SIG-M5 (cell line): ENCODE results near the gene TM4SF5.

Source experiments
- DNase-seq: peaks from one replicate; lab custom pipeline; 2025; lab: John Stamatoyannopoulos, UW

TM4SF5 gene

GRCh38 chr17:4747847-4748246, 23.8 kb upstream of the TM4SF5 start:
- no peak for DNase-seq

GRCh38 chr17:4748686-4749085, 23.0 kb upstream of the TM4SF5 start:
- DNase-seq = no peak

DNA sequence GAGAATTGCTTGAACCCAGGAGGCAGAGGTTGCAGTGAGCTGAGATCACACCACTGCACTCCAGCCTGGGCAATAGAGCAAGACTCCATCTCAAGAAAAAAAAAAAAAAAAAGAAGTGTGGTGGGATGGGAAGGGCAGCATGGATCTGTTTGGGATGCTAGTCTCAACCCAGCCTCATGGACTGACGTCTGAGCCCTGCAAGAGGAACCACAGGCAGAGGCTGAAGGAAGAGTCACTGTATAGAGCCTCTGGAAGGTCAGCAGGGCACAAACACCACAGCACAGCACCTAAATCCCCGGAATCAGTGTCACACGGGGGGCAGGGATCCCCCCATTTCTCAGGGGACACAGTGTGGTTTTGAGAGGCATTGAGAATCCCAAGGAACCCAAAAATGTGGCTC, 21.1 kb upstream of the TM4SF5 start:
- DNase-seq = no peak

DNA sequence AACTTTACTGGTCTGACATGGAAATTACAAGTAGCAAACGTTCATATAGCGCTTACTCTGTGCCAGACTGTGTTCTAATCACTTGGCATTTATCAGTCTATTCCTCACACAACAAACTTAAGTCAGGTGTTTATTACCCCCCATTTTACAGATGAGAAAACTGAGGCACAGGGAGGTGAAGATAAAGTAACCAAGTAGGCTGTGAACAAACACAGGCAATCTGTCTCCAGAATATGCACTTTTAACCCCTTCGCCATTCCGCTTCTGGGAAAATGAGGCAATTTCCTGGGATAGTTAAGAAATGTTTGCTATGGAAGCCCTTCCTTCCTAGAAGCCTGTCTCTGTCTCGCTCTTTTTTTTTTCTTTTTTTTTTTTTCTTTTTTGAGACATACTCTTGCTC, 19.8 kb upstream of the TM4SF5 start:
- DNase-seq = no peak

DNA sequence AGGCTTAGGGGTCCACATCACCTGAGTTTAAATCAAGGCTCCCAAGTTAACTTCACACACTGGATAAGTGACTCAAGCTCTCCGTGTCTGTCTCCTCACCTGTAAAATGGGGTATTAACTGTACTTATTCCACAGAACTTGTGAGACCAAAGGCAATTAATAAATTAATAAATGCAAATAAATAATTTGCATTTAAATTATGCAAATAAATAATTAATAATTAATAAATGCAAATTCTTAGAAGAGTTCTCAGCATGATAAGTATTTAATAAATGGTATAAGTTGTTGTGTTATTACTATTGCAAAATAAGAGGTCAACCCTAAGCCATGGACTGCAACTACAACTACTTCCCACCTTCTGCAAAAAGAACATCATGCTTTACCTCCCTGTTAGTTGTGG, 18.3 kb upstream of the TM4SF5 start:
- DNase-seq = no peak

DNA sequence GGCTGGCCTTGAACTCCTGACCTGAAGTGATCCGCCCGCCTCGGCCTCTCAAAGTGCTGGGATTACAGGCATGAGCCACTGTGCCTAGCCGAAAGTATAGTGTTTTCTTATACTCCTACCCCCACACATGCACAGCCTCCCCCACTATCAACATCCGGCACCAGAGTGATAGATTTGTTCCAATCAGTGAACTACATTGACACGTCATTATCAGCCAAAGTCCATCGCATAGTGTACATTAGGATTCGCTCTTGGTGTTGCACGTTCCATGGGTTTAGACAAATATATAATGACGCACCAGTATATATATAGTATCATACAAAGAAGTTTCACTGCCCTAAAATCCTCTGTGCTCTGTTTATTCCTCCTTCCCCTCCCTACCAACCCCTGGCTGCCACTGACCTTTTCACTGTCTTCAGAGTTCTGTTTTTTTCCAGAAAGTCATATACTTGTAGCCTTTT, 11.9 kb upstream of the TM4SF5 start:
- DNase-seq = no peak

GRCh38 chr17:4764595-4764994, 7.1 kb upstream of the TM4SF5 start:
- no peak for DNase-seq

DNA sequence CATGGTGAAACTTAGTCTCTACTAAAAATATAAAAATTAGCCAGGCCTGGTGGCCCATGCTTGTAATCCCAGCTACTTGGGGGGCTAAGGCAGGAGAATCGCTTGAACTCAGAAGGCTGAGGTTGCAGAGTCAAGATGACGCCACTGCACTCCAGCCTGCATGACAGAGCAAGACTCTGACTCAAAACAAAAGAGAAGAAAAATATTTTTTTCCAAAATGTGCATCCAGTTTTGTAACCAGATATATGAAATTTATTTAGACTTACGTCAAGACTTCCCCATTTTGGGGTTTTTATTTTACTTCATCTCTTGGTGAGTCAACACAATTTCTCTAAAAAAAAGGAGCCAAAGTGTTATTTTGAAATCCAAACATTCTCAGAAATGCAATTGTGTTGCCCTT, 5.5 kb upstream of the TM4SF5 start:
- DNase-seq = no peak

DNA sequence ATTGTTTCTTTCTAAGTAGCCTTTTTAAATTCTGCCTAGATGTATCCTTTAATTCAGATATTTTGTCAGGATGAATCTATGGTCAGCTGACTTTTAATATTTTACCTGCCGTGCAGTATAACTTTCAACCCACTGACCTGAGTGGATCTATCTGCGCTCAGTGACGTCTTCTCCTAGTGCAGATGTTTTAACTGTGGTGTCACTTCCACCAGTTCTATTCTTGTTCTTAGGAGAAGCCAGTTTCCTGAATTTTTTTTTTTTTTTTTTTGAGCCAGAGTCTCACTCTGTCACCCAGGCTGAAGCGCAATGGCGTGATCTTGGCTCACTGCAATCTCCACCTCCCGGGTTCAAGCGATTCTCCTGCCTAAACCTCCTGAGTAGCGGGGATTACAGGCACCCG, 5.0 kb upstream of the TM4SF5 start:
- DNase-seq = no peak

DNA sequence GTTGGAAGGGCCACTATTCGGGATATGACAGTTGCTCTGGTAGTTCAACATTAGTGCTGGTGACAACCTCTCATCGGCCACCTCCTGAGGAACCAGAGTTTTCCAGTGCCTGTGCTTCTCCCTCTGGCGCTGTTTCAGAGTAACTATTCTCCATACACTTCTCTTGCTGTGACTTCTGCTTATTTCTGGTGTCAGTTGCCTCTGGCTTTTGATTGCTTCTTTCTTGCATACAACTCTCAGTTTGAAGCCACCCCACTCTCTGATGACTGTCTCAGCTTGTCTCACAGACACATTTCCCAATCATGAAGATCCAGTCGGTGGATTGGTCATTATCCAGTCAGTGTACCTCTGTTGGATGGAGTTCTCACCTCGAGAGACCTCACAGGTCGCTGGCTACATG, 3.4 kb upstream of the TM4SF5 start:
- no peak for DNase-seq

DNA sequence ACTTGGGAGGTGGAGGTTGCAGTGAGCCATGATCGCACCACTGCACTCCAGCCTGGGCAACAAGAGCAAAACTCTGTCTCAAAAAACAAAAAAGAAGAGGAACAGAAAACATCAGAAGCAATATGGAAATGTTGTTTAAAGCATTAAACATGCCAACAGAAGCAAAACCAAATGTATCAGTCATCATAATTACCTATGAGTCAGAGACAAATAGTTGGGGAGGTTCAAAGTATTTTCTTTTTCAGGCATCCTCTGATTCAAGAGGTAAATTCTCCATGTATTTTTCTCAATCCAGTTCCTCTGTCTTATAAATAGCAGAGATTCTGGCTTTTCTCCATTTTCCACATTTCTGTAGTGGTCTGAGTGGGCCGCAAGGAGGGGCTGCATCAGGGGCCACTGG, 2.1 kb upstream of the TM4SF5 start:
- no peak for DNase-seq

- DNase-seq = no peak
Observed at GRCh38 chr17:4772235-4772613, 538 bp downstream of the TM4SF5 start.

DNA sequence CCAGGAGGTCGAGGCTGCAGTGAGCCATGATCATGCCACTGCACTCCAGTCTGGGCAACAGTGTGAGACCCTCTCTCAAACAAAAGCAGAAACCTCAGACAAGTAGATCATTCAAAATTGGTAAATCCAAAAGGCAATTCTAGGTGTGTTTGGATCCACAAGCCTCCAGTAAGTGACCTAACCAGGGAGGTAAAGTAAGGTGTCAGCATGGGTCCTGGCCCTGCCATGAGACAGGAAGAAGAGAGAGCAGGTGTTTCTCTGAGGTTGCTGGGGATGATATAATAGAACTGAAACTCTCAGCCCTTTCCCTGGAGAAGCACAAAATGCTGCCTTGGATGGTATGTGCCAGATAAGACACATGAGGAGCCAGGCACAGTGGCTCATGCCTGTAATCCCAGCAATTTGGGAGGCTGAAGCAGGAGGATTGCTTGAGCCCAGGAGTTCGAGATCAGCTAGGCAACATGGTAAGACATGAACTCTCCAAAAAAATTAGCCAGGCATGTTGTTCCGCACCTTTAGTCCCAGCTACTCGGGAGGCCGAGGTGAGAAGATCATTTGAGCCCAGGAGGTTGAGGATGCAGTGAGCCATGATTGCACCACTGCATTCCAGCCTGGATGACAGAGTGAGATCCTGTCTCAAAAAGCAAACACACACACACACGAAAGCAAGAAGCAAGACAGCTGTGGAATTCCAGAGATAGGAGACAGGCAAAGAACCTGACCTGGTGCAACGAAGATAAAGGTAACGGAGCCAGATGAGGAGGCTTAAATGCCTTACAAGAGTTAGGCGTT, 6.5 kb downstream of the TM4SF5 start:
- no peak for DNase-seq

DNA sequence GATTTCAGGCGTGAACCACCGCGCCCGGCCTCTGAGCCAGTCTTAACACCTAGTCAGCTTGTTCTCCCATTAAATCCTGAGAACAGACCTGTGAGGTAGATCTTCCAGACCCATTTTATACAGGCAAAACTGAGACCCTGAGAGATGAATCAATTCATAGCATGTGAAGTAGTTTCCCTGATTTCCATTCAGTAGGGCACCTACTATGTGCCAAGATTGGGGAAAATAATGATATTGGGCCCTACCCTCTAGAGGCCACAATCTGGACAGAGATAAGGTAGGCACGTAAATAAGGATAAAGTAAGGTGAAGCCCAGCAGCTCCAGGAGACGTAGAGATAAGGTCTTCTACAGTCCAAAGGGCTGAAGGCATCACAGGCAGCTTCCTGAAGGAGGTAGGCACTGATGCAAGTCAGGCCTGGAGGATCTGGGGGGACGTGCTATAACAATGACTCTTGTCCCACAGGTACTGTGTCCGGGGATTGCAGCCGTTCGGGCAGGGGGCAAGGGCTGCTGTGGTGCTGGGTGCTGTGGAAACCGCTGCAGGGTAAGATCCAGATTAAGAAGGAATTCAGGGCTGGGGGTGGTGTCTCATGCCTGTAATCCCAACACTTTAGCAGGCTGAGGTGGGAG, 8.8 kb downstream of the TM4SF5 start:
- DNase-seq = no peak

GRCh38 chr17:4782652-4783051, 11.0 kb downstream of the TM4SF5 start:
- no peak for DNase-seq

- DNase-seq = no peak
Observed at GRCh38 chr17:4785311-4786105, 13.8 kb downstream of the TM4SF5 start.

DNA sequence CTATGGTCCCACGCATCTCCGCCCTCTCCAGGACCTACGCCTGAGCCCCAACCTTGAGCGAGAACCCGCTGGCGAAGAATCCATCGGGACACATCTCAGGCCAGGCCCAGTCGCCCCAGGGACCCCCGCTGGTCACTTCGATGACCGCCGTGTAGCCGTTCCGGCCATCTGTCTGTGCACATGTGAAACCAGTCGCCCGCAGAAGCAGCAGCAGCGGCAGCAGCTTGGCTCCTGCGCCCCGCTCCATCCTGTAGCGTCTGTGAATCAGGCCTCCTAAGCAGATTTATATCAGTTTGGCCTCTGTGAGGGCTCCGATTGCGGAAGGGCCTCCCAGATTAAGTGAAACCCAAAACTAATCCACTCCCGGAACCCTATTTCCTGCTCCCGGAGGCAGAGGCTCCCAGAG, 14.4 kb downstream of the TM4SF5 start, which contains the start of gene VMO1:
TSS of gene VMO1 (minus strand) at position 259 of the 406 bp plus-strand sequence. CDS start at position 247, 12 bp downstream.
- no peak for DNase-seq

DNA sequence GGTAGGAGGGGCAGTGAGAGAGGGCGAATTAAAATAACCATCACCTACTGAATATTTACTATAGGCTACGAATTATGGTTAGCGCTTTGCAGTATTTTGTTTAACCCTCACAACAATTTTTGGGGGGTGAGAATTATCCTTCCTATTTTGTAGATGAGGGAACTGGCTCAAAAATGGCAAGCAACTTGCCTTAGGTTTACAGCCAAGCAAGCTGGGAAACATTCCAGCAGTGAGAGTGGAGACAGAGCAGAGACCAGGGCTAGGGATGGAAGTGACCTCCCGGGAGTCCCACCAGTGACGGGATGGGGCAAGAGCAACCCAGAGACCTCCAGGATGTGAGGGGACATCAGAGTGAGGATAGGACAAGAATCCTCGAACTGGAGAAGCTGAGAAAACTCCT, 14.8 kb downstream of the TM4SF5 start:
- no peak for DNase-seq

DNA sequence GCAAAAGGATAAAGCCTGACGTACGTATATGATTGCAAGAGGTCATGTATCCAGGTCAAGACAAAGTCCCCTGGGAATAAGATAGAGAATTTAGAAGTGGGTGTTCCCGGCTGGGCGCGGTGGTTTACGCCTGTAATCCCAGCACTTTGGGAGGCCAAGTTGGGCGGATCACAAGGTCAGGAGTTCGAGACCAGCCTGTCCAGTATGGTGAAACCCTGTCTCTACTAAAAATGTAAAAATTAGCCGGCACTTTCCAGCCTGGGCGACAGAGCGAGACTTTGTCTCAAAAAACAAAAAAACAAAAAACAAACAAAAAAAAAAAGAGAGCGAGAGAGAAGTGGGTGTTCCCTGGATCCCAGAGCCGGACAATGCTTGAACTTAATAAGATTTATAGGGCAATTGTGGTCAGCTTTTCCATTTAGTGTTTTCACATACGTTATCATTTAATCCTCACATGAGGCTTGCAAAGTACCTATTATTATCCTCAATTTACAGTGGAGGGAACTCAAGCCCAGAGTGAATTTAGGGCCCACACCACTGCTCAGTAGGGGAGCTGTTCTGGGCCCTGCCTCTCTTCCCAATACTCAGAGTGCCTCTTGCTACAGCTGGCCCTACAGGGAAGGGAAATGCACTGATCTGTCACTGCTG, 16.6 kb downstream of the TM4SF5 start:
- DNase-seq = no peak

DNA sequence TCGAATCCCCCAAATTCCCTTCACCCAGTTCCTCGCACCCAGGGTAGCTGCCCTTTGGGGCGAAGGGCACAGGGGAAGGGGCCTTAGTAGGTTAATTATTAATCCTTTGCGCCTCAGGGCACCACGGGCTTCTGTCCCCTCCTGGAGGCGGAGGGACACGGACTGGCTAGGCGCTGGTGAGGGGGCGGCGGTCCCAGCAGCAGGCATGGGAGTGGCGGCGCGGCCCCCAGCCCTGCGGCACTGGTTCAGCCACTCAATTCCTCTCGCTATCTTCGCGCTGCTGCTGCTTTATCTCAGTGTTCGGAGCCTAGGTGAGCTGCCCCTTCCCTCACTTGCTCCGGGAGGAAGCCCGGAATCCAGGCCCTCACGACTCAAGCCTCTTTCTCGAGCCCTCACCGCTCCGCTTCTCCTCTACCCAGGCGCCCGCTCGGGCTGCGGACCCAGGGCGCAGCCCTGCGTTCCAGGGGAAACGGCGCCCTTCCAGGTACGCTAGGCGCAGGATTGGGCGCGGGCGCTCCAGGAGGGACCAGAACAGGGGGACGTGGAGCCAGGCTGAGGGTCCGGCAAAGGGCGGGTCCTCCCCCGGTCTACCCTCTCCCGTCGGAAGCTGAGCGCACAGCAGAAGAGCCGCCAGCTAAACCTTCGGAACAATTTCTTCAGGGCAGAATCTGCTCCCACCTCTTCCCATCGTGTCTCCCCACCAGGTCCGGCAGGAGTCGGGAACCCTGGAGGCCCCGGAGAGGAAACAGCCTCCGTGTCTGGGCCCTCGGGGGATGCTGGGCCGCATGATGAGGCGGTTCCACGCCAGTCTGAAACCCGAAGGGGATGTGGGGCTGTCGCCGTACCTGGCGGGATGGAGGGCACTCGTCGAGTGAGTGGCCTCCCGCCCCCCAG, 17.4 kb downstream of the TM4SF5 start, which contains the start of gene GLTPD2:
TSS of gene GLTPD2 (plus strand) at position 158 of the 894 bp plus-strand sequence. CDS start at position 206, 48 bp downstream.
- no peak for DNase-seq

GRCh38 chr17:4789701-4789950, 17.9 kb downstream of the TM4SF5 start:
- DNase-seq = no peak
